HEK293T (cell line): ENCODE results near the gene DCDC1.

Experiments used
- CTCF ChIA-PET: fragments of 350-600 bp; formaldehyde crosslinking; extraction: SDS; loops from one replicate; lab custom pipeline; 2021; ENCODE audit warnings: antibody characterized with exemption, inconsistent platforms; lab: Yijun Ruan, JAX
- POLR2A ChIA-PET: fragments of 350-600 bp; formaldehyde crosslinking; extraction: SDS; loops from one replicate; lab custom pipeline; 2020; ENCODE audit warnings: antibody characterized with exemption, inconsistent platforms; lab: Yijun Ruan, JAX
- DNase-seq: peaks from one replicate; pipeline ENCODE4 v3.0.0; 2012; ENCODE audit warnings: mixed read lengths; ENCODE audit errors: extremely low spot score
- ARNT ChIP-seq: fragments of 450-650 bp; IDR thresholded peaks from 2 replicates; pipeline ENCODE4 v1.6.1; 2017; ENCODE audit warnings: mild to moderate bottlenecking
- BHLHE40 ChIP-seq: fragments of 450-650 bp; IDR thresholded peaks from 2 replicates; pipeline ENCODE4 v1.6.1; 2016; ENCODE audit warnings: mild to moderate bottlenecking, moderate library complexity, borderline replicate concordance
- CTBP1 ChIP-seq: fragments of 450-650 bp; IDR thresholded peaks from 2 replicates; pipeline ENCODE4 v1.6.1; 2016; ENCODE audit warnings: borderline replicate concordance
- ELF4 ChIP-seq: fragments of 450-650 bp; IDR thresholded peaks from 2 replicates; pipeline ENCODE4 v1.6.1; 2017; ENCODE audit warnings: antibody characterized with exemption
- FOXA1 ChIP-seq: fragments of 450-650 bp; IDR thresholded peaks from 2 replicates; pipeline ENCODE4 v1.6.1; 2016; ENCODE audit warnings: mild to moderate bottlenecking
- FOXK2 ChIP-seq: fragments of 450-650 bp; IDR thresholded peaks from 2 replicates; pipeline ENCODE4 v1.6.1; 2016; ENCODE audit warnings: mild to moderate bottlenecking
- FOXM1 ChIP-seq: fragments of 450-650 bp; IDR thresholded peaks from 2 replicates; pipeline ENCODE4 v1.6.1; 2017; ENCODE audit warnings: mild to moderate bottlenecking, borderline replicate concordance
- HDGF ChIP-seq: fragments of 450-650 bp; IDR thresholded peaks from 2 replicates; pipeline ENCODE4 v1.6.1; 2017; ENCODE audit warnings: antibody characterized with exemption, borderline replicate concordance
- L3MBTL2 ChIP-seq: fragments of 450-650 bp; conservative IDR thresholded peaks from 2 replicates; pipeline ENCODE4 v1.6.1; 2016; ENCODE audit warnings: mild to moderate bottlenecking
- LEF1 ChIP-seq: fragments of 450-650 bp; IDR thresholded peaks from 2 replicates; pipeline ENCODE4 v1.6.1; 2017; ENCODE audit warnings: mild to moderate bottlenecking, borderline replicate concordance
- NFRKB ChIP-seq: fragments of 450-650 bp; IDR thresholded peaks from 2 replicates; pipeline ENCODE4 v1.6.1; 2016; ENCODE audit warnings: mild to moderate bottlenecking, moderate library complexity
- PKNOX1 ChIP-seq: fragments of 450-650 bp; IDR thresholded peaks from 2 replicates; pipeline ENCODE4 v1.6.1; 2016
- SP1 ChIP-seq: fragments of 450-650 bp; IDR thresholded peaks from 2 replicates; pipeline ENCODE4 v1.6.1; 2017
- SUZ12 ChIP-seq: fragments of 450-650 bp; IDR thresholded peaks from 2 replicates; pipeline ENCODE4 v1.6.1; 2016; ENCODE audit warnings: mild to moderate bottlenecking
- TARDBP ChIP-seq: fragments of 450-650 bp; IDR thresholded peaks from 2 replicates; pipeline ENCODE4 v1.6.1; 2016
- ZNF384 ChIP-seq: fragments of 450-650 bp; IDR thresholded peaks from 2 replicates; pipeline ENCODE4 v1.6.1; 2016

The DCDC1 gene

GRCh38 chr11:30863209-30863608 is 506.3 kb downstream of the DCDC1 start:
- CTCF ChIA-PET, result no interaction called here
- no peak for DNase-seq
- POLR2A ChIA-PET, result no interaction called here
- no peak for TF ChIP-seq FOXM1

- ChIA-PET POLR2A (no interaction called here), CTCF (no interaction called here)
- TF ChIP-seq FOXA1, result no peak
- no peak for TF ChIP-seq L3MBTL2
- TF ChIP-seq ELF4, result no peak
- no peak for TF ChIP-seq PKNOX1
- TF ChIP-seq TARDBP, result no peak
- no peak for TF ChIP-seq LEF1
- TF ChIP-seq FOXM1, result no peak
- no peak for TF ChIP-seq FOXK2
- TF ChIP-seq NFRKB, result no peak
- no peak for TF ChIP-seq CTBP1
- TF ChIP-seq SP1, result no peak
- no peak for TF ChIP-seq BHLHE40
- no peak for TF ChIP-seq ZNF384
- DNase-seq, result no peak
Observed at GRCh38 chr11:30861531-30861930, 508.0 kb downstream of the DCDC1 start.

GRCh38 chr11:30861064-30861463 is 508.5 kb downstream of the DCDC1 start:
- POLR2A ChIA-PET, result no interaction called here
- TF ChIP-seq CTBP1 (no peak), BHLHE40 (no peak), FOXK2 (no peak), ELF4 (no peak), ZNF384 (no peak), SUZ12 (no peak), PKNOX1 (no peak), L3MBTL2 (no peak), LEF1 (no peak), HDGF (no peak), TARDBP (no peak), SP1 (no peak), ARNT (no peak), FOXM1 (no peak), NFRKB (no peak)
- CTCF ChIA-PET, result no interaction called here
- DNase-seq, result no peak

- ChIA-PET POLR2A (no interaction called here), CTCF (interaction anchor here (0.6 to 1.1 kb wide), 3 partner anchors 54 to 1029 kb away, joined by 3 to 7 read pairs (median 3); no protein-coding TSS in a partner anchor)
- TF ChIP-seq BHLHE40, result no peak
- no peak for TF ChIP-seq ZNF384
- no peak for TF ChIP-seq PKNOX1
- TF ChIP-seq SP1, result no peak
- no peak for TF ChIP-seq TARDBP
- TF ChIP-seq NFRKB, result no peak
- TF ChIP-seq FOXM1, result no peak
- no peak for TF ChIP-seq L3MBTL2
- TF ChIP-seq CTBP1, result no peak
- TF ChIP-seq HDGF, result no peak
- no peak for TF ChIP-seq FOXK2
- TF ChIP-seq ELF4, result no peak
- TF ChIP-seq LEF1, result no peak
- no peak for TF ChIP-seq FOXA1
- TF ChIP-seq SUZ12, result no peak
- no peak for TF ChIP-seq ARNT
- no peak for DNase-seq
Observed at GRCh38 chr11:30860146-30860545, 509.4 kb downstream of the DCDC1 start.

- ChIA-PET CTCF (interaction anchor here (0.6 to 1.1 kb wide), 3 partner anchors 54 to 1030 kb away, joined by 3 to 7 read pairs (median 3); no protein-coding TSS in a partner anchor), POLR2A (no interaction called here)
- no peak for DNase-seq
- TF ChIP-seq NFRKB (no peak), FOXK2 (no peak), SP1 (no peak)
Observed at GRCh38 chr11:30859669-30860068, 509.9 kb downstream of the DCDC1 start.

- ChIA-PET POLR2A (no interaction called here), CTCF (no interaction called here)
- TF ChIP-seq ARNT, result no peak
- TF ChIP-seq SUZ12, result no peak
- no peak for TF ChIP-seq SP1
- TF ChIP-seq LEF1, result no peak
- no peak for TF ChIP-seq HDGF
- no peak for TF ChIP-seq PKNOX1
- TF ChIP-seq NFRKB, result no peak
- TF ChIP-seq CTBP1, result no peak
- TF ChIP-seq ELF4, result no peak
- TF ChIP-seq FOXA1, result no peak
- TF ChIP-seq BHLHE40, result no peak
- TF ChIP-seq TARDBP, result no peak
- DNase-seq, result no peak
Observed at GRCh38 chr11:30855383-30856006, 514.0 kb downstream of the DCDC1 start.
